Ishikawa (cell line): ENCODE measurements around the gene SERPINB5.

ENCODE experiments used
- CEBPB ChIP-seq: IDR thresholded peaks from 2 replicates; pipeline ENCODE4 v1.6.1; 2012
- CREB1 ChIP-seq: IDR thresholded peaks from 2 replicates; pipeline ENCODE4 v1.6.1; 2012; ENCODE audit warnings: low read depth
- EGR1 ChIP-seq: IDR thresholded peaks from 2 replicates; pipeline ENCODE4 v1.6.1; 2012
- EP300 ChIP-seq: IDR thresholded peaks from 2 replicates; pipeline ENCODE4 v1.6.1; 2012; ENCODE audit warnings: borderline replicate concordance
- FOXM1 ChIP-seq: IDR thresholded peaks from 2 replicates; pipeline ENCODE4 v1.6.1; 2012; ENCODE audit warnings: low read depth, borderline replicate concordance
- MAX ChIP-seq: IDR thresholded peaks from 2 replicates; pipeline ENCODE4 v1.6.1; 2012
- NFIC ChIP-seq: IDR thresholded peaks from 2 replicates; pipeline ENCODE4 v1.6.1; 2012
- RAD21 ChIP-seq: IDR thresholded peaks from 2 replicates; pipeline ENCODE4 v1.6.1; 2012; ENCODE audit warnings: low read depth
- REST ChIP-seq: IDR thresholded peaks from 2 replicates; pipeline ENCODE4 v1.6.1; 2012; ENCODE audit warnings: low read depth, mild to moderate bottlenecking
- TAF1 ChIP-seq: IDR thresholded peaks from 2 replicates; pipeline ENCODE4 v1.6.1; 2012; ENCODE audit warnings: low read depth, mild to moderate bottlenecking
- TCF12 ChIP-seq: IDR thresholded peaks from 2 replicates; pipeline ENCODE4 v1.6.1; 2012; ENCODE audit warnings: low read depth
- TEAD4 ChIP-seq: IDR thresholded peaks from 2 replicates; pipeline ENCODE4 v1.6.1; 2012
- USF1 ChIP-seq: IDR thresholded peaks from 2 replicates; pipeline ENCODE4 v1.6.1; 2012
- YY1 ChIP-seq: IDR thresholded peaks from 2 replicates; pipeline ENCODE4 v1.6.1; 2012; ENCODE audit warnings: low read depth

Gene SERPINB5

GRCh38 chr18:63492851-63493250 is 16.1 kb downstream of the SERPINB5 start:
- TF ChIP-seq TEAD4: no peak
- TF ChIP-seq TCF12: no peak
- no peak for TF ChIP-seq CREB1
- no peak for TF ChIP-seq CEBPB

- no peak for TF ChIP-seq RAD21
- no peak for TF ChIP-seq REST
- TF ChIP-seq TAF1: no peak
- no peak for TF ChIP-seq TCF12
These were observed 18.9 kb downstream of the SERPINB5 start for GRCh38 chr18:63495675-63496074.

GRCh38 chr18:63505566-63506335 is 29.0 kb downstream of the SERPINB5 start:
- TF ChIP-seq TAF1: no peak
- peak; percentile 53; the same call in 1 of the 2 replicates for TF ChIP-seq RAD21
- no peak for TF ChIP-seq MAX

GRCh38 chr18:63506336-63506646 is 29.5 kb downstream of the SERPINB5 start:
- no peak for TF ChIP-seq EP300
- no peak for TF ChIP-seq USF1
- no peak for TF ChIP-seq TAF1
- no peak for TF ChIP-seq RAD21
- no peak for TF ChIP-seq TCF12
- TF ChIP-seq CEBPB: no peak
- TF ChIP-seq TEAD4: no peak
- no peak for TF ChIP-seq REST
- no peak for TF ChIP-seq YY1
- no peak for TF ChIP-seq FOXM1
- no peak for TF ChIP-seq EGR1

- TF ChIP-seq RAD21: no peak
- no peak for TF ChIP-seq TAF1
- TF ChIP-seq MAX: no peak
- TF ChIP-seq YY1: no peak
- no peak for TF ChIP-seq REST
- TF ChIP-seq EGR1: no peak
- TF ChIP-seq NFIC: no peak
- no peak for TF ChIP-seq USF1
- no peak for TF ChIP-seq FOXM1
- no peak for TF ChIP-seq CEBPB
- no peak for TF ChIP-seq TCF12
- TF ChIP-seq EP300: no peak
- TF ChIP-seq TEAD4: no peak
These were observed 31.8 kb downstream of the SERPINB5 start for GRCh38 chr18:63508596-63508995.
